GM15510 (cell line): Measurements from ENCODE around the gene ADRA2A.

Experiments
- POLR2A ChIP-seq: IDR thresholded peaks from 3 replicates; pipeline ENCODE4 v1.6.1; 2011; ENCODE audit warnings: borderline replicate concordance; ENCODE audit not compliant: insufficient read length; ENCODE audit errors: extremely low read depth

ADRA2A gene

GRCh38 chr10:111076682-111077478 is at the start of gene ADRA2A:
ADRA2A (plus strand) TSS chr10:111077029; CDS start chr10:111077997, 968 bp downstream.
- no peak for TF ChIP-seq POLR2A

GRCh38 chr10:111030042-111030750 is 46.6 kb upstream of the ADRA2A start:
- no peak for TF ChIP-seq POLR2A

GRCh38 chr10:111034598-111035310 is 42.1 kb upstream of the ADRA2A start:
- TF ChIP-seq POLR2A, result no peak

- TF ChIP-seq POLR2A, result no peak
Measured at GRCh38 chr10:111035542-111035941, 41.3 kb upstream of the ADRA2A start.

- no peak for TF ChIP-seq POLR2A
Measured at GRCh38 chr10:111037858-111038257, 39.0 kb upstream of the ADRA2A start.

- TF ChIP-seq POLR2A, result no peak
Measured at GRCh38 chr10:111039522-111039921, 37.3 kb upstream of the ADRA2A start.

- TF ChIP-seq POLR2A, result no peak
Measured at GRCh38 chr10:111057006-111057405, 19.8 kb upstream of the ADRA2A start.

- TF ChIP-seq POLR2A, result no peak
Measured at GRCh38 chr10:111063471-111063870, 13.4 kb upstream of the ADRA2A start.

GRCh38 chr10:111072232-111072631 is 4.6 kb upstream of the ADRA2A start:
- no peak for TF ChIP-seq POLR2A

- TF ChIP-seq POLR2A, result no peak
Measured at GRCh38 chr10:111075577-111076185, 1.1 kb upstream of the ADRA2A start.

GRCh38 chr10:111076191-111076681 is 593 bp upstream of the ADRA2A start:
- TF ChIP-seq POLR2A, result no peak

- no peak for TF ChIP-seq POLR2A
Measured at GRCh38 chr10:111077479-111077784, 603 bp downstream of the ADRA2A start.

GRCh38 chr10:111077785-111078504 is 1.1 kb downstream of the ADRA2A start:
- TF ChIP-seq POLR2A, result no peak

- TF ChIP-seq POLR2A, result no peak
Measured at GRCh38 chr10:111078505-111079185, 1.8 kb downstream of the ADRA2A start.
